ENCODE measurements around the gene POLR1C.
"Not testable (repeated sequence)": the region's sequence is repeated elsewhere in the genome, so short reads cannot be mapped to it uniquely, and the experiment has no call there.

Gene POLR1C

GRCh38 chr6:43516697-43517504, at the start of gene POLR1C, which contains the start of gene YIPF3:
Gene POLR1C, plus strand, starts transcription at chr6:43517089. Its CDS starts 21 bp downstream, at chr6:43517110.
Gene YIPF3, minus strand, starts transcription at chr6:43516926. Its CDS starts 119 bp downstream, at chr6:43516807.
- peak; percentile 52 for FAIRE-seq
- TF ChIP-seq POLR2A (IDR thresholded peaks at IDR 0.05; ENCODE audit: low read depth, low read length), result peak; percentile 91
- DNase-seq (ENCODE audit: insufficient read length, low spot score), result peak; percentile 99

- DNase-seq (ENCODE audit: insufficient read length, low spot score); FAIRE-seq: not testable (repeated sequence)
These were observed 49.6 kb upstream of the POLR1C start for GRCh38 chr6:43467265-43467664.

- no peak for TF ChIP-seq POLR2A (IDR thresholded peaks at IDR 0.05; ENCODE audit: low read depth, low read length)
- DNase-seq (ENCODE audit: insufficient read length, low spot score) (no peak), FAIRE-seq (no peak)
These were observed 49.1 kb upstream of the POLR1C start for GRCh38 chr6:43467752-43468151.

GRCh38 chr6:43468240-43468639, 48.6 kb upstream of the POLR1C start:
- TF ChIP-seq POLR2A (IDR thresholded peaks at IDR 0.05; ENCODE audit: low read depth, low read length), result no peak
- FAIRE-seq, result no peak
- DNase-seq (ENCODE audit: insufficient read length, low spot score), result no peak

- DNase-seq (ENCODE audit: insufficient read length, low spot score) (no peak), FAIRE-seq (no peak)
- no peak for TF ChIP-seq POLR2A (IDR thresholded peaks at IDR 0.05; ENCODE audit: low read depth, low read length)
These were observed 47.9 kb upstream of the POLR1C start for GRCh38 chr6:43468748-43469681.

- DNase-seq (ENCODE audit: insufficient read length, low spot score), result no peak
- no peak for TF ChIP-seq POLR2A (IDR thresholded peaks at IDR 0.05; ENCODE audit: low read depth, low read length)
- no peak for FAIRE-seq
These were observed 46.9 kb upstream of the POLR1C start for GRCh38 chr6:43469947-43470346.

GRCh38 chr6:43471399-43471798, 45.5 kb upstream of the POLR1C start:
- DNase-seq (ENCODE audit: insufficient read length, low spot score), result no peak
- TF ChIP-seq POLR2A (IDR thresholded peaks at IDR 0.05; ENCODE audit: low read depth, low read length), result no peak
- no peak for FAIRE-seq

GRCh38 chr6:43472515-43472914, 44.4 kb upstream of the POLR1C start:
- TF ChIP-seq POLR2A (IDR thresholded peaks at IDR 0.05; ENCODE audit: low read depth, low read length), result no peak
- FAIRE-seq (no peak), DNase-seq (ENCODE audit: insufficient read length, low spot score) (no peak)

- FAIRE-seq (no peak), DNase-seq (ENCODE audit: insufficient read length, low spot score) (no peak)
- no peak for TF ChIP-seq POLR2A (IDR thresholded peaks at IDR 0.05; ENCODE audit: low read depth, low read length)
These were observed 41.4 kb upstream of the POLR1C start for GRCh38 chr6:43475516-43475915.

- no peak for TF ChIP-seq POLR2A (IDR thresholded peaks at IDR 0.05; ENCODE audit: low read depth, low read length)
- DNase-seq (ENCODE audit: insufficient read length, low spot score), result no peak
- no peak for FAIRE-seq
These were observed 40.1 kb upstream of the POLR1C start for GRCh38 chr6:43476746-43477145.

- TF ChIP-seq POLR2A (IDR thresholded peaks at IDR 0.05; ENCODE audit: low read depth, low read length), result peak; percentile 88
- FAIRE-seq (peak; percentile 86), DNase-seq (ENCODE audit: insufficient read length, low spot score) (peak; percentile 85)
These were observed 39.5 kb upstream of the POLR1C start, which contains the start of gene TJAP1 for GRCh38 chr6:43477235-43478007. Gene TJAP1, plus strand, starts transcription at chr6:43477570. Its CDS starts 21,432 bp downstream, at chr6:43499002.

GRCh38 chr6:43478008-43478372, 38.9 kb upstream of the POLR1C start:
- DNase-seq (ENCODE audit: insufficient read length, low spot score), result no peak
- FAIRE-seq, result no peak
- TF ChIP-seq POLR2A (IDR thresholded peaks at IDR 0.05; ENCODE audit: low read depth, low read length), result no peak

GRCh38 chr6:43481075-43481474, 35.8 kb upstream of the POLR1C start:
- FAIRE-seq (no peak), DNase-seq (ENCODE audit: insufficient read length, low spot score) (no peak)
- no peak for TF ChIP-seq POLR2A (IDR thresholded peaks at IDR 0.05; ENCODE audit: low read depth, low read length)

Data from H54 (cell line).